ENCODE results near the gene SLAIN1. TPM values are rescaled to one million over a fixed set of nuclear protein-coding genes. Genes with fewer than 3 reads are reported as not detected.

The SLAIN1 gene
- total and polyA plus RNA-seq, 7 donors, result 0.69 to 19.3 (median 6.5) TPM

DNA sequence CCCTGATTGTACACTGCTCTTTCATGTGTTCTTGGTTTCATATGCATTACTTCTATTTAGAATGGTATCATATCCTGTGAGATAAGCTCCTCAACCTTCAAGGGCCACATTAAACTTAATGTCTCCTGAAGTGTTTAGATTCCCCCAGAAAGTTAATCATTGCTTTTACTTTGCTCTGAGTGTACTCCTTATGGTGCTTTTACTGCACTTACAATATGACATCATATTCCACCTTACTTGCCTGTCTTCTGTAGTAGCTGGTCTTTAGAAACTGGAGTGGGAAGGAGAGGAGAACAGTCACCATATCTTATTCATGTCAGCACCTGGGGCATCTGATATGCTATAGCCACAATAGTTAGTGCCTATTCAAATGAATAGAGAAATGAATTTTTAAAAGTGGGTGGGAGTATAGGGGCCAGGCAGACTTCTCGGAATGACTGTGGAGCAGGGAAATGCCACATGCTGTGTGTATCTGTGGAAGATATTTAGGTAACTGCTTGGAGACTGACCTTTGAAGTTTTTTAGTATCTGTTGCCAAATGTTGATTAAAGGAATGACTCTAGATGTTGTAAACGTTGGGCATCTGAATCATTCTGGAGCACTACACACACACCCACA, 40.2 kb downstream of the SLAIN1 start:
- no peaks in the 10 kb centered on the region for H3K4me1 ChIP-seq
- DNase-seq, result no peak
- no peak overlapping the region for H3K4me3 ChIP-seq
- WGBS, 2 donors, result 32 to 62% methylated on average over 2 of the region's 2 CpGs
- intact Hi-C loops (cut with DNase I), result no loop called here
- TF ChIP-seq, protein P1, sequence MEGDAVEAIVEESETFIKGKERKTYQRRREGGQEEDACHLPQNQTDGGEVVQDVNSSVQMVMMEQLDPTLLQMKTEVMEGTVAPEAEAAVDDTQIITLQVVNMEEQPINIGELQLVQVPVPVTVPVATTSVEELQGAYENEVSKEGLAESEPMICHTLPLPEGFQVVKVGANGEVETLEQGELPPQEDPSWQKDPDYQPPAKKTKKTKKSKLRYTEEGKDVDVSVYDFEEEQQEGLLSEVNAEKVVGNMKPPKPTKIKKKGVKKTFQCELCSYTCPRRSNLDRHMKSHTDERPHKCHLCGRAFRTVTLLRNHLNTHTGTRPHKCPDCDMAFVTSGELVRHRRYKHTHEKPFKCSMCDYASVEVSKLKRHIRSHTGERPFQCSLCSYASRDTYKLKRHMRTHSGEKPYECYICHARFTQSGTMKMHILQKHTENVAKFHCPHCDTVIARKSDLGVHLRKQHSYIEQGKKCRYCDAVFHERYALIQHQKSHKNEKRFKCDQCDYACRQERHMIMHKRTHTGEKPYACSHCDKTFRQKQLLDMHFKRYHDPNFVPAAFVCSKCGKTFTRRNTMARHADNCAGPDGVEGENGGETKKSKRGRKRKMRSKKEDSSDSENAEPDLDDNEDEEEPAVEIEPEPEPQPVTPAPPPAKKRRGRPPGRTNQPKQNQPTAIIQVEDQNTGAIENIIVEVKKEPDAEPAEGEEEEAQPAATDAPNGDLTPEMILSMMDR (IDR thresholded peaks at IDR 0.05), result no peak
- TF ChIP-seq POLR2A (IDR thresholded peaks at IDR 0.05), result no peak
- no peak for TF ChIP-seq POLR2AphosphoS5 (IDR thresholded peaks at IDR 0.05)
- H3K9me3 ChIP-seq, result no peaks in the 10 kb centered on the region
- H3K36me3 ChIP-seq, result no peaks in the 10 kb centered on the region
- H3K27ac ChIP-seq, result no peak overlapping the region
- H3K27me3 ChIP-seq, result no peaks in the 10 kb centered on the region

DNA sequence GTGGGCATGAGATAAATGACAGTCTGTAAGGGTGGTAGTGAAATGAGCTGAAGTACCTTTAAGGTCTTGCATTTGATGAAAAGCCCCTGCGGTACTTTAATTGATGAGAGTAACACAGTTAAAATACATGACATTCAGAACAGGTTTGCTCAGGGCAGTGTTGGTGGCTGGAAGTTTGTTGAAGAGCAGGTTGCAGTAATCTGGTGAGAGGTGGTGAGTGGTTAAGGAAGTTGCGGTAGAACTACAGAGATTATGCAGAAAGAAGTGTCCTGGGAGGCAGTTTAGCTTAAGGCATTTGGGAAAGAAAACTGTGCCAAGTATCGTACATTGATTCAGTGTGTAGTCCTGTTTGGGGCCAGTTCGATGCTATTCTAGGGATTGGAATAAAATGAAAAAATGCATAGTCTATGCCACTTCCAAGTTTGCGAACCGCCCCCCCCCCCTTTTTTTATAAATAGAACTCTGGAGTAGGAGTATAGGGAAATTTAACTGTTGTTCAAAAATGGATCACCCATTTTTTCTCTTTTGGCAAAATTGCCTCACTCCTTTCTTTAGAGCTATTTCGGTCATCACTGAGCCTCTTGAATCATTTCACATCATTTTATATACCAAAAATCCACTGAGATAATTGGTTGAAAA, 42.7 kb downstream of the SLAIN1 start:
- H3K9me3 ChIP-seq, result no peaks in the 10 kb centered on the region
- no peak for DNase-seq
- no peak overlapping the region for H3K27ac ChIP-seq
- H3K36me3 ChIP-seq, result peaks cover 0 to 10% (median 0%) of the 10 kb centered on the region in 4 donors
- TF ChIP-seq, protein P1 (IDR thresholded peaks at IDR 0.05), result no peak
- TF ChIP-seq EP300 (IDR thresholded peaks at IDR 0.05) (no peak), POLR2AphosphoS5 (IDR thresholded peaks at IDR 0.05) (no peak), POLR2A (IDR thresholded peaks at IDR 0.05) (no peak)
- H3K27me3 ChIP-seq, result no peaks in the 10 kb centered on the region
- intact Hi-C loops (cut with DNase I), result no loop called here
- H3K4me1 ChIP-seq, result no peaks in the 10 kb centered on the region
- no peak overlapping the region for H3K4me3 ChIP-seq
- 92 to 93% methylated on average over 7 of the region's 7 CpGs for WGBS, 2 donors

DNA sequence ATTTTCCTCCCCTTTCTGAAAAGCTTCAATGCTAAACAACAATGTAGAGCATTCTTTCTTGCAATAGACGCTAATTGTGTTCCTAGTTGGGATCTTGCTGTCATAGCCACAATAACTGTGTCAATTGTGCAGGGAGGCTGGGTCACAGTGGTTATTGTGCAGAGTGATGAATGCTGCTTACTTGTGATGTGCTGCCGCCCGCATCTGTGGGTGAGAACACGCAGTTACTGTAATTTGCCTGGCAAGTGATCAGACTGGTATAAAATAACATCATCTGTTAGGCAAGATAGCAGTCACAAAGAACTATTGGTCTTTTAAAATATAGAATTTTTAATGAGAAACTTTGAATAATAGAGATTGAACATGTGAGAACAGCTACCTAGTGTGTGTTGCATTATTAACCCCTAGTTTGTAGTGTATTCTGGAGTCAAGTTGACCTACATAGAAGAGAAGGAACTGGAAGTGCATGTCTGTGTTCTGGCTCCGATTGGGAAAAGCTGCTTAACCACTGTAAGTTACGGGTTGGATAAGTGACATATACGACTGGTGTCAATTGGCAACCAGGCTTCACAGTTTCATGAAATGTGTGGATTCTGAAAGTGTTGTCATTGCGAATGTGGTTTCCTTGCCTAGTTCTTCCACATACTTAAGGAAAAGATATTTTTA, 43.6 kb downstream of the SLAIN1 start:
- H3K27ac ChIP-seq, result no peak overlapping the region
- WGBS, 2 donors, result 83 to 89% methylated on average over 8 of the region's 8 CpGs
- no peaks in the 10 kb centered on the region for H3K27me3 ChIP-seq
- intact Hi-C loops (cut with DNase I), result no loop called here
- no peak for DNase-seq
- peaks cover 0 to 10% (median 0%) of the 10 kb centered on the region in 4 donors for H3K36me3 ChIP-seq
- H3K4me3 ChIP-seq, result no peak overlapping the region
- TF ChIP-seq POLR2AphosphoS5 (IDR thresholded peaks at IDR 0.05) (no peak), EP300 (IDR thresholded peaks at IDR 0.05) (no peak), POLR2A (IDR thresholded peaks at IDR 0.05) (no peak)
- TF ChIP-seq, protein P1 (IDR thresholded peaks at IDR 0.05), result no peak
- no peaks in the 10 kb centered on the region for H3K9me3 ChIP-seq
- no peaks in the 10 kb centered on the region for H3K4me1 ChIP-seq

DNA sequence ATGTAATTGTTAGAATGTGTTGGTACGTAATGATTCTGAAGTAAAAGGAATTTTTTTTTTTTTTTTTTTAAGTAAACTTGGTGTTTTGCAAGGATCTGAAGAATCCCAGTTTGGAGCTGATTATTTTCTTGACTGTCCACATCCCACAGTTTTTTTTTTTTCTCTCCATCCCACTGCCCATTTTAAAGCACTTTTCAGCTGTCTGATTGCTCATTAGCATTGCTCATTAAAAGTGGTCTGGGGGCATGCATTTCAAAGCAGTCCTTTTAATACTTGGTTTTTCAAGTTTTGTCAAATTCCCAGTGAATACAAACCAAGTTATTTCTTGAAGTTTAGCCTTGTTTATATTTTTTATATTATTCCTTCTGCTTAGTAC, 44.1 kb downstream of the SLAIN1 start:
- no peak overlapping the region for H3K4me3 ChIP-seq
- peaks cover 0 to 10% (median 0%) of the 10 kb centered on the region in 4 donors for H3K36me3 ChIP-seq
- no peaks in the 10 kb centered on the region for H3K9me3 ChIP-seq
- no peaks in the 10 kb centered on the region for H3K4me1 ChIP-seq
- intact Hi-C loops (cut with DNase I), result no loop called here
- TF ChIP-seq POLR2AphosphoS5 (IDR thresholded peaks at IDR 0.05), result no peak
- no peak for TF ChIP-seq EP300 (IDR thresholded peaks at IDR 0.05)
- no peak for TF ChIP-seq POLR2A (IDR thresholded peaks at IDR 0.05)
- TF ChIP-seq, protein P1 (IDR thresholded peaks at IDR 0.05), result no peak
- no peaks in the 10 kb centered on the region for H3K27me3 ChIP-seq
- 88% methylated on average over 1 of the region's 1 CpG for WGBS, 2 donors
- H3K27ac ChIP-seq, result no peak overlapping the region
- no peak for DNase-seq

Measured in sigmoid colon (tissue), 7 donors.